GM12875 (cell line): ENCODE results near the gene AURKB.

Source experiments
- H3K4me3 ChIP-seq: one replicate; pipeline ENCODE4 v1.5.1; 2011; ENCODE audit warnings: low read depth, low read length, control low read depth
- CTCF ChIP-seq: IDR thresholded peaks from 2 replicates; pipeline ENCODE4 v1.5.1; 2011; ENCODE audit warnings: low read depth, mild to moderate bottlenecking, control low read depth, inconsistent platforms, low read length, moderate library complexity, borderline replicate concordance; ENCODE audit not compliant: insufficient read depth

Gene AURKB

GRCh38 chr17:8249621-8250500, 39.5 kb upstream of the AURKB start:
- no peak for TF ChIP-seq CTCF
- H3K4me3 ChIP-seq: peak overlapping the region; percentile 81

GRCh38 chr17:8248751-8249607, 38.6 kb upstream of the AURKB start, which contains the start of gene PFAS:
PFAS (plus strand) TSS chr17:8249289; CDS start chr17:8253938, 4,649 bp downstream.
- H3K4me3 ChIP-seq: peak within 1 kb of the TSS; percentile 81
- TF ChIP-seq CTCF: no peak

GRCh38 chr17:8244768-8245167, 34.4 kb upstream of the AURKB start:
- TF ChIP-seq CTCF: no peak
- no peak overlapping the region for H3K4me3 ChIP-seq

- TF ChIP-seq CTCF: no peak
- H3K4me3 ChIP-seq: no peak overlapping the region
Measured at GRCh38 chr17:8243827-8244226, 33.5 kb upstream of the AURKB start.

- TF ChIP-seq CTCF: no peak
- H3K4me3 ChIP-seq: no peak overlapping the region
Measured at GRCh38 chr17:8237886-8238285, 27.5 kb upstream of the AURKB start.

- no peak overlapping the region for H3K4me3 ChIP-seq
- no peak for TF ChIP-seq CTCF
Measured at GRCh38 chr17:8237175-8237574, 26.8 kb upstream of the AURKB start.

GRCh38 chr17:8235676-8236075, 25.3 kb upstream of the AURKB start:
- no peak overlapping the region for H3K4me3 ChIP-seq
- no peak for TF ChIP-seq CTCF
